ENCODE data around the gene GFOD1. TPM values are rescaled to one million over a fixed set of nuclear protein-coding genes. Genes with fewer than 3 reads are reported as not detected.

Gene GFOD1, protein sequence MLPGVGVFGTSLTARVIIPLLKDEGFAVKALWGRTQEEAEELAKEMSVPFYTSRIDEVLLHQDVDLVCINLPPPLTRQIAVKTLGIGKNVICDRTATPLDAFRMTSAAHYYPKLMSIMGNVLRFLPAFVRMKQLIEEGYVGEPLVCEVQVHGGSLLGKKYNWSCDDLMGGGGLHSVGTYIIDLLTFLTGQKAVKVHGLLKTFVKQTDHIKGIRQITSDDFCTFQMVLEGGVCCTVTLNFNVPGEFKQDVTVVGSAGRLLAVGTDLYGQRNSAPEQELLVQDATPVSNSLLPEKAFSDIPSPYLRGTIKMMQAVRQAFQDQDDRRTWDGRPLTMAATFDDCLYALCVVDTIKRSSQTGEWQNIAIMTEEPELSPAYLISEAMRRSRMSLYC
- total RNA-seq (10 to 100 TPM in 1 of 2 donors, 1 to 10 TPM in 1; 9.4 to 30.6 TPM), polyA plus RNA-seq (ENCODE audit: insufficient read length in 2 of 2) (10 to 100 TPM; 16.9 to 18.4 TPM)
- long read RNA-seq, donor 1, full-length matches to known transcripts = 4 of 4 reads
- long read RNA-seq, donor 1, partial matches to known transcripts = 0 of 4 reads
- long read RNA-seq, donor 1, other reads (novel, unspliced or antisense) = 0 of 4 reads
- long read RNA-seq, donor 2, full-length matches to known transcripts = 1 of 1 reads
- long read RNA-seq, donor 2, partial matches to known transcripts = 0 of 1 reads
- long read RNA-seq, donor 2, other reads (novel, unspliced or antisense) = 0 of 1 reads
- long read RNA-seq, donor 3 = 0 reads
- long read RNA-seq, donor 4 = 0 reads

DNA sequence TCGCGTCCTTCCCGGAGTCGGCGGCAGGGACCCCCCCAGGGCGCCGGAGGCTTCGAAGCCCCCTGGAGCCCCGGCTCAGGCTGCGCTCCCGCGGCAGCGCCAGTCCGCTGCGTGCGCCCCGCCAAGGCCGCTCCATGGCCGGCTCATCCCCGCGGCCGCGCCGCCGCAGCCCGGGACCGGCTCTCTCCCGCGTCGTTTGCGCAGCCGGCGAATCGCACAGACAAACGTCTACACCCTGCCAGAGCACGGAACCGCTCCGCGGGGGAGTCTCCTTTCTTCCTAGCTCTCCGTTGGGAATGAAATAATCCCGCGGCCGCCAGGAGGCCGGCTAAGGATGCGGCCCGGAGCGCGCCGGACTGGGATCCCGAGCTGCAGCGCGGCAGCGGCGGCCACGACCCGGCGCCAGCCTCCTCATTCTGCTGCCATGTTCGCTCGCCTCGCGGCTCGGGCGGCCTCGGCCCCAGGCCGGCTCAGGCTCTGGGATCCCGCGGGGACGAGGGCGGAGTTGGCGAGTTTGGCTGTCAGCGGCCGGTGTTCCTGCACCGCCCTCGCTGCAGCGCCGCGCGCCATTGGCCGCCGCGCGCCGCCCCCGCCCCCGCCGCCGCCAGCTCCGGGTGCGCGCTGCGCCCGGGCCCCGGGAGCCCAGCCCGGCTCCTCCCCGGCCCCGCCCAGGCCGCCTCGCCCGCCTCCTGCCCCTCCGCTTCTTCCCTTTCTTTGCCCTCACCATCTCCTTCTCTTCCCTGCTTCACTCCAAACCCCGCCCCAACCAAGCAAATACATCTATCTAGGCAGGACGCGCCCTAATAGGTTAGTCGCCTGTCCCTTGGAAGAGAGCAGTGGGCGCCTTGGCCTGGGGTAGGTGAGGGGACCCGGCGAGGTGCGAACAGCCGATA is at the start of gene GFOD1:
Gene GFOD1, minus strand, starts transcription at position 479 of the 893 bp plus-strand sequence. CDS start 710 bp downstream, outside the sequence.
- peaks cover 28% of the 10 kb centered on the region for H3K4me1 ChIP-seq (ENCODE audit: control insufficient read depth, insufficient read depth, low read length)
- H3K27ac ChIP-seq (ENCODE audit: low read depth, low read length) = peak within 1 kb of the TSS; percentile 68
- peaks cover 3% of the 10 kb centered on the region for H3K27me3 ChIP-seq (ENCODE audit: control insufficient read depth, insufficient read depth, low read length)
- peak in 4 of 6 donors; percentile 53 to 96 (median 89) for DNase-seq (ENCODE audit: low read depth in 4 of 6, low spot score in 6 of 6)
- peak within 1 kb of the TSS; percentile 76 for H3K4me3 ChIP-seq (ENCODE audit: low read depth, low read length)
- under 1% methylated on average over 101 of the region's 109 CpGs for WGBS (ENCODE audit: insufficient coverage)
- H3K36me3 ChIP-seq (ENCODE audit: control insufficient read depth, insufficient read depth, low read length) = no peaks in the 10 kb centered on the region
- H3K9me3 ChIP-seq (ENCODE audit: control insufficient read depth, insufficient read depth, low read length) = no peaks in the 10 kb centered on the region

DNA sequence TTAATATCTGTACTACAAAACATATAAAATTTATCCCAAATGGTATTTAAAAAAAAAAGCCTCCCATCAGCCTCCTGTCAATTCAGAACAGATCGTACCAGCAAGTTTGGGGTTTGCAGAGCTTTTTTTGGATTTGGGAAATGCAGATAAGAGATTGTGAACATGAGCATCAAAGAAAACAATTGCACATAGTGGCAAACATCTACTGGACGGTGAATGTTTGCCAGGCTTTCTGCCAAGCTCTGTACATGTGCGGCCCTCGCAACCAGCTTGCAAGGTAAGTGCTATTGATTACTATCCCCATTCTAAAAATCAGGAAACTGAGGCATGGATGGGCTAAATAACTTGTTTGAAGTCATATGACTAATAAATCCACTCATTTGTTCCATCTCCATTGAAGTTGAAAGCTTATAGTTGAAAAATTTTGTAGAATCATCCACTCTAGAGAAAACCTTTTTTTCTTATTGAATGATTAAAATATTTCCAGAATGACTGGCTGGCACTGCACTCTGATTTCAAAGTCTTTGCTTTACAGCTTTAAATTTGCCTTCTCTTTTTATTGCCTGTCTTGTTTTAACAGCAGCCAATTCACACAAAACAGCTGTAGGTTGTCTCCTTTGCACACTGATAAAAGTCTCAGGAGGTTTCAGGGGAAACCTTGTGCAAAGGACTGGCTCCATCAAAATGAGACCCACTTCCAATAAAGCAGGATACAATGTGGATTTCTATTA is 49.6 kb upstream of the GFOD1 start:
- Histone ChIP-seq H3K27ac (ENCODE audit: low read depth, low read length) (no peak overlapping the region), H3K27me3 (ENCODE audit: control insufficient read depth, insufficient read depth, low read length) (no peaks in the 10 kb centered on the region), H3K9me3 (ENCODE audit: control insufficient read depth, insufficient read depth, low read length) (no peaks in the 10 kb centered on the region), H3K36me3 (ENCODE audit: control insufficient read depth, insufficient read depth, low read length) (no peaks in the 10 kb centered on the region), H3K4me1 (ENCODE audit: control insufficient read depth, insufficient read depth, low read length) (no peaks in the 10 kb centered on the region), H3K4me3 (ENCODE audit: low read depth, low read length) (no peak overlapping the region)
- 60% methylated on average over 1 of the region's 4 CpGs for WGBS (ENCODE audit: insufficient coverage)
- peak in 1 of 6 donors; percentile 34 for DNase-seq (ENCODE audit: low read depth in 4 of 6, low spot score in 6 of 6)

DNA sequence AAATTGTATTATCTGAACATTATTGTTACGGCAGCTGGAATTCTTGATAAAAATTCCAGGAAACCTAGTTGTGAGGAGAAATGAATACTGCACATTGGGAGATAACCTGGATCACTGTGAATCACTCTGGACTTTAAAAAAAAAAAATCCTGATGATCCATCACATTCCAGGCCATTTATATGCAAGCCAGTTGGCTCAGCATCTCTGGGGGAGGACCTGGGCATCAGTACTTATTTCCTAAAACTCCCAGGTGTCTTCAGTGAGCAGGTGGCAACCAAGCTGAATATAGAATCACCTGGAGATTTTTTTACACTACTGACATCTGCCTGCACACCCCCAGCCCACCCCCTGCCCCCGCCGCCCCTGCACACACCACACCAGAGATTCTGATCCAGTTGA is 47.9 kb upstream of the GFOD1 start:
- no CpG with 5 or more reads among the region's 3 CpGs for WGBS (ENCODE audit: insufficient coverage)
- no peak for DNase-seq (ENCODE audit: low read depth in 4 of 6, low spot score in 6 of 6)

DNA sequence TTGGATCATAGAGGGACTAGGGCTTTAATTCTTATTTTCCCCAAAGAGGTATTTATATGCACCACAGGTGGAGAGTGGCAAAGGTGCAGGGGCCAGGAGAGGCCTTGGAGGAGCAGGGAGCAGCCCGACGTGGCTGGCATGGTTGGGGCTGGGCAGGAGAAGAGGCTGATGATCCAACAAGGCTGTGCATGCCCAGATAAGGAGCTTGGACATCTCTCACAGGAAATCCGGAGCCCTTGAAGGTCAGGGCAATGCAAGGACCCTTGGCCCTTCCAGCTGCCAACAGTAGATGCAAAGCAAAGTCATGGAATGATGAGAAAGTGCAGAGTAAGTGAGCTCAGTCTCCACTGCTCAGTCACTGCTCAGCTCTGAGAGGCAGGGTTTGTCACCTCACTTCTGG is 47.1 kb upstream of the GFOD1 start:
- no peaks in the 10 kb centered on the region for H3K27me3 ChIP-seq (ENCODE audit: control insufficient read depth, insufficient read depth, low read length)
- no peak overlapping the region for H3K27ac ChIP-seq (ENCODE audit: low read depth, low read length)
- no peaks in the 10 kb centered on the region for H3K4me1 ChIP-seq (ENCODE audit: control insufficient read depth, insufficient read depth, low read length)
- H3K36me3 ChIP-seq (ENCODE audit: control insufficient read depth, insufficient read depth, low read length) = no peaks in the 10 kb centered on the region
- DNase-seq (ENCODE audit: low read depth in 4 of 6, low spot score in 6 of 6) = no peak
- H3K4me3 ChIP-seq (ENCODE audit: low read depth, low read length) = no peak overlapping the region
- 79% methylated on average over 3 of the region's 3 CpGs for WGBS (ENCODE audit: insufficient coverage)
- H3K9me3 ChIP-seq (ENCODE audit: control insufficient read depth, insufficient read depth, low read length) = no peaks in the 10 kb centered on the region

More for the DNA sequence above, 47.9 kb upstream of the GFOD1 start:
- Histone ChIP-seq H3K9me3 (ENCODE audit: control insufficient read depth, insufficient read depth, low read length) (no peaks in the 10 kb centered on the region), H3K36me3 (ENCODE audit: control insufficient read depth, insufficient read depth, low read length) (no peaks in the 10 kb centered on the region), H3K4me3 (ENCODE audit: low read depth, low read length) (no peak overlapping the region), H3K27me3 (ENCODE audit: control insufficient read depth, insufficient read depth, low read length) (no peaks in the 10 kb centered on the region), H3K27ac (ENCODE audit: low read depth, low read length) (no peak overlapping the region), H3K4me1 (ENCODE audit: control insufficient read depth, insufficient read depth, low read length) (no peaks in the 10 kb centered on the region)

DNA sequence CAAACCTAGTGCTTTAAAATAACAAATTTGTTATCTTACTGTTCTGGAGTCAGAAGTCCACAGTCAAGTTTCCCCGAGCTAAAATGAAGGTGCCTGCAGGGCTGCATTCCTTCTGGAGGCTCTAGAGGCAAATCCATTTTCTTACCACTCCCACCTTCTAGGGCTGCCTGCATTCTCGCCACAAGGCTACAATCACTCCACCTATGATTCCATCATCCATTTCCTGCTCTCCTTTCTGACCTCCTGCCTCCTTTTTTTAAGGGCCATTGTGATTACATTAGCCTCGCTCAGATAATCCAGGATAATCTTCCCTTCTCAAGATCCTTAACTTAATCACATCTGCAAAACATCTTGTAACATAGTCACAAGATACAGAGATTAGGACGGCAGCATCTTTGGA is 44.6 kb upstream of the GFOD1 start:
- peaks cover 2% of the 10 kb centered on the region for H3K4me1 ChIP-seq (ENCODE audit: control insufficient read depth, insufficient read depth, low read length)
- H3K4me3 ChIP-seq (ENCODE audit: low read depth, low read length) = no peak overlapping the region
- no peak for DNase-seq (ENCODE audit: low read depth in 4 of 6, low spot score in 6 of 6)
- no peaks in the 10 kb centered on the region for H3K27me3 ChIP-seq (ENCODE audit: control insufficient read depth, insufficient read depth, low read length)
- 77% methylated on average over 4 of the region's 4 CpGs for WGBS (ENCODE audit: insufficient coverage)
- no peaks in the 10 kb centered on the region for H3K9me3 ChIP-seq (ENCODE audit: control insufficient read depth, insufficient read depth, low read length)
- H3K36me3 ChIP-seq (ENCODE audit: control insufficient read depth, insufficient read depth, low read length) = no peaks in the 10 kb centered on the region
- H3K27ac ChIP-seq (ENCODE audit: low read depth, low read length) = no peak overlapping the region

DNA sequence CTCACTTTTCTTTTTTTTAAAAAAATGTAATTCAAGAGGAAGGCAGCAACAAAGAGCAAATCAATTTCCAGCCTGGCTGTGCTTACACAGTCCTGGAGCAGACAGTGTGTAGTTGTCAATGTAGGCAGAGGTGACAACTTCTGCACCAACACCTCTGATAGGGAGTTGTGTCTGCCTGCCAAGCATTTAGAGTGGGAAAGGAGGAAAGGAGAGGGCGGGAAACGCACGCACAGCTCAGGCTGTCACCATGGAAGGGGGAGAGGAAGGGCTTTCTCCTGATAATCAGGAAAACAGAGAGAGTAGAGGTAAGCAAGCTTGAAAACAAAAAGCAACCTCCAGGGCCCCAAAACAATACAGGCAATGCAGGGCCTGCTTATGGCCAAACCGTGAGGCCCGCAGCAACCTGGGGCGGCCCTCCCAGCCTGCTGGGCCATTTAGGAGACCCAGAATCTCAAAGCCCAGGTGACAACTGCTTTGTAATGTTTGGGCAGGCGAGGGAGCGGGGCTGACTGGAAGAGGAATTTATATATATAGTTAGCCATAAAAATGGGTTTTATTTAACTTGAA is 41.5 kb upstream of the GFOD1 start:
- Histone ChIP-seq H3K27ac (ENCODE audit: low read depth, low read length) (no peak overlapping the region), H3K4me1 (ENCODE audit: control insufficient read depth, insufficient read depth, low read length) (peaks cover 7% of the 10 kb centered on the region), H3K9me3 (ENCODE audit: control insufficient read depth, insufficient read depth, low read length) (no peaks in the 10 kb centered on the region), H3K36me3 (ENCODE audit: control insufficient read depth, insufficient read depth, low read length) (no peaks in the 10 kb centered on the region), H3K27me3 (ENCODE audit: control insufficient read depth, insufficient read depth, low read length) (no peaks in the 10 kb centered on the region), H3K4me3 (ENCODE audit: low read depth, low read length) (no peak overlapping the region)
- peak in 2 of 6 donors; percentile 17 to 61 for DNase-seq (ENCODE audit: low read depth in 4 of 6, low spot score in 6 of 6)
- 80% methylated on average over 2 of the region's 8 CpGs for WGBS (ENCODE audit: insufficient coverage)

DNA sequence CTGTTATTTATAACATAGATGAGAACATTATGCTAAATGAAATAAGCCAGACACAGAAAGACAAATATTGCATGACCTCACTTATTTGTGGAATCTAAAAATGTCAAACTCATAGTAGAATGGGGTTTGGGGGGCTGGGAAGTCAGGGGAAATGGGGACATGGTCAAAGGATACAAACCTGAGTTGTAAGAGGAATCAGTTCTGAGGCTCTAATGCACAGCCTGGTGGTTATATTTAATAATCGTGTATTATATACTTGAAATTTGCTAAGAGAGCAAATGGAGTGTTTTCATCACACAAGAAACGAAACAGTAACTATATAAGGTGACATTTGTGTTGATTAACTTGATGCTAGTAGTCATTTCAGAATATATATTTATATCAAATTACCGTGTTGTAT is 40.8 kb upstream of the GFOD1 start:
- Histone ChIP-seq H3K27ac (ENCODE audit: low read depth, low read length) (no peak overlapping the region), H3K4me3 (ENCODE audit: low read depth, low read length) (no peak overlapping the region), H3K4me1 (ENCODE audit: control insufficient read depth, insufficient read depth, low read length) (peaks cover 7% of the 10 kb centered on the region), H3K9me3 (ENCODE audit: control insufficient read depth, insufficient read depth, low read length) (no peaks in the 10 kb centered on the region), H3K27me3 (ENCODE audit: control insufficient read depth, insufficient read depth, low read length) (no peaks in the 10 kb centered on the region), H3K36me3 (ENCODE audit: control insufficient read depth, insufficient read depth, low read length) (no peaks in the 10 kb centered on the region)
- DNase-seq (ENCODE audit: low read depth in 4 of 6, low spot score in 6 of 6) = peak in 1 of 6 donors; percentile 23
- no CpG with 5 or more reads among the region's 3 CpGs for WGBS (ENCODE audit: insufficient coverage)

DNA sequence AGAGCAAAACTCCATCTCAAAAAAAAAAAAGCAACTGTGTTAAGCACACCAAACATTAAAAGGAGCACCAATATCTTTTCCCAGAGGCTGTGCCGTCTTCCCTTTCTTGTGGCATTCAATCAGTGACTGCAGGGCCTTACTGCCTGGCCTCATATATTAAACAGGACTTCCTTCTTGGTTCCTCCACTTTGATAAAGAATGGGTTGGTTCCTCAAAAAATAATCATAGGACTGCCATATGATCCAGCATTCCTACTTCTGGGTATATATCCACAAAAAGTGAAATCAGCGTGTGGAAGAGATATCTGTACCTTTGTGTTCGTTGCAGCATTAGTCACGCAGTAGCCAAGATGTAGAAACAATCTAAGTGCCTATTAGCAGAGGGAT is 40.3 kb upstream of the GFOD1 start:
- Histone ChIP-seq H3K27me3 (ENCODE audit: control insufficient read depth, insufficient read depth, low read length) (no peaks in the 10 kb centered on the region), H3K27ac (ENCODE audit: low read depth, low read length) (no peak overlapping the region), H3K4me1 (ENCODE audit: control insufficient read depth, insufficient read depth, low read length) (peaks cover 7% of the 10 kb centered on the region), H3K4me3 (ENCODE audit: low read depth, low read length) (no peak overlapping the region), H3K36me3 (ENCODE audit: control insufficient read depth, insufficient read depth, low read length) (no peaks in the 10 kb centered on the region), H3K9me3 (ENCODE audit: control insufficient read depth, insufficient read depth, low read length) (no peaks in the 10 kb centered on the region)
- no peak for DNase-seq (ENCODE audit: low read depth in 4 of 6, low spot score in 6 of 6)
- 100% methylated on average over 1 of the region's 4 CpGs for WGBS (ENCODE audit: insufficient coverage)
